Measurements from ENCODE around the gene GPHN. TPM values are rescaled to one million over a fixed set of nuclear protein-coding genes. Genes with fewer than 3 reads are reported as not detected.

Gene GPHN
- total RNA-seq, 1 donor: 8.3 TPM

GRCh38 chr14:67068251-67068650 is 560.3 kb downstream of the GPHN start:
- Histone ChIP-seq H3K4me2 (ENCODE audit: insufficient read depth, low read length) (no peak overlapping the region), H3K27me3 (ENCODE audit: insufficient read depth, low read length) (no peaks in the 10 kb centered on the region), H4K20me1 (ENCODE audit: insufficient read depth, low read length) (no peaks in the 10 kb centered on the region), H3K27ac (ENCODE audit: low read depth, low read length) (no peak overlapping the region), H3K4me3 (ENCODE audit: insufficient read depth, low read length) (no peak overlapping the region), H3K4me1 (ENCODE audit: insufficient read depth, low read length) (no peaks in the 10 kb centered on the region), H3K79me2 (ENCODE audit: insufficient read depth, low read length) (no peaks in the 10 kb centered on the region), H3K9me3 (ENCODE audit: low read depth, low read length) (no peaks in the 10 kb centered on the region), H2AFZ (ENCODE audit: low read length) (no peak overlapping the region), H3K36me3 (ENCODE audit: insufficient read depth, low read length) (no peaks in the 10 kb centered on the region)
- TF ChIP-seq CTCF (IDR thresholded peaks at IDR 0.05; ENCODE audit: extremely low read depth, low read depth, low read length): no peak
- no peak for DNase-seq (ENCODE audit: insufficient read length, low spot score, missing footprints)

- Histone ChIP-seq H2AFZ (ENCODE audit: low read length) (no peak overlapping the region), H4K20me1 (ENCODE audit: insufficient read depth, low read length) (no peaks in the 10 kb centered on the region), H3K79me2 (ENCODE audit: insufficient read depth, low read length) (no peaks in the 10 kb centered on the region), H3K27ac (ENCODE audit: low read depth, low read length) (no peak overlapping the region), H3K4me1 (ENCODE audit: insufficient read depth, low read length) (no peaks in the 10 kb centered on the region), H3K4me3 (ENCODE audit: insufficient read depth, low read length) (no peak overlapping the region), H3K27me3 (ENCODE audit: insufficient read depth, low read length) (no peaks in the 10 kb centered on the region), H3K9me3 (ENCODE audit: low read depth, low read length) (no peaks in the 10 kb centered on the region), H3K4me2 (ENCODE audit: insufficient read depth, low read length) (no peak overlapping the region), H3K36me3 (ENCODE audit: insufficient read depth, low read length) (no peaks in the 10 kb centered on the region)
- no peak for DNase-seq (ENCODE audit: insufficient read length, low spot score, missing footprints)
- no peak for TF ChIP-seq CTCF (IDR thresholded peaks at IDR 0.05; ENCODE audit: extremely low read depth, low read depth, low read length)
Observed at GRCh38 chr14:67071506-67071905, 563.6 kb downstream of the GPHN start.

GRCh38 chr14:67077921-67078320 is 570.0 kb downstream of the GPHN start:
- H3K4me3 ChIP-seq (ENCODE audit: insufficient read depth, low read length): no peak overlapping the region
- no peaks in the 10 kb centered on the region for H3K4me1 ChIP-seq (ENCODE audit: insufficient read depth, low read length)
- DNase-seq (ENCODE audit: insufficient read length, low spot score, missing footprints): no peak
- H3K27ac ChIP-seq (ENCODE audit: low read depth, low read length): no peak overlapping the region
- no peaks in the 10 kb centered on the region for H3K36me3 ChIP-seq (ENCODE audit: insufficient read depth, low read length)
- H3K27me3 ChIP-seq (ENCODE audit: insufficient read depth, low read length): no peaks in the 10 kb centered on the region
- no peak for TF ChIP-seq CTCF (IDR thresholded peaks at IDR 0.05; ENCODE audit: extremely low read depth, low read depth, low read length)
- H3K9me3 ChIP-seq (ENCODE audit: low read depth, low read length): no peaks in the 10 kb centered on the region
- H3K4me2 ChIP-seq (ENCODE audit: insufficient read depth, low read length): no peak overlapping the region
- H4K20me1 ChIP-seq (ENCODE audit: insufficient read depth, low read length): no peaks in the 10 kb centered on the region
- H3K79me2 ChIP-seq (ENCODE audit: insufficient read depth, low read length): no peaks in the 10 kb centered on the region
- H2AFZ ChIP-seq (ENCODE audit: low read length): no peak overlapping the region

- no peak overlapping the region for H3K27ac ChIP-seq (ENCODE audit: low read depth, low read length)
- no peaks in the 10 kb centered on the region for H4K20me1 ChIP-seq (ENCODE audit: insufficient read depth, low read length)
- H3K27me3 ChIP-seq (ENCODE audit: insufficient read depth, low read length): no peaks in the 10 kb centered on the region
- no peaks in the 10 kb centered on the region for H3K36me3 ChIP-seq (ENCODE audit: insufficient read depth, low read length)
- H3K9me3 ChIP-seq (ENCODE audit: low read depth, low read length): no peaks in the 10 kb centered on the region
- DNase-seq (ENCODE audit: insufficient read length, low spot score, missing footprints): no peak
- no peaks in the 10 kb centered on the region for H3K79me2 ChIP-seq (ENCODE audit: insufficient read depth, low read length)
- no peaks in the 10 kb centered on the region for H3K4me1 ChIP-seq (ENCODE audit: insufficient read depth, low read length)
- TF ChIP-seq CTCF (IDR thresholded peaks at IDR 0.05; ENCODE audit: extremely low read depth, low read depth, low read length): no peak
- no peak overlapping the region for H3K4me3 ChIP-seq (ENCODE audit: insufficient read depth, low read length)
- H3K4me2 ChIP-seq (ENCODE audit: insufficient read depth, low read length): no peak overlapping the region
- H2AFZ ChIP-seq (ENCODE audit: low read length): no peak overlapping the region
Observed at GRCh38 chr14:67079846-67080245, 571.9 kb downstream of the GPHN start.
